Right lobe of liver (tissue), 6 donors: ENCODE data around the gene HOXB4. TPM values are rescaled to one million over a fixed set of nuclear protein-coding genes. Genes with fewer than 3 reads are reported as not detected.

Experiments used
- ATAC-seq, 4 donors: fragments of 200-7000 bp; cut with Tn5 transposase; one replicate each; pipeline ENCODE4 v1.9.1; 2020; ENCODE audit warnings: mild to moderate bottlenecking in 4 of 4, moderate library complexity in 4 of 4
- DNase-seq, 3 donors: peaks; one replicate each; pipeline ENCODE4 v3.0.0-alpha.2; 2020
- H3K27ac ChIP-seq, 3 donors: fragments of 200-600 bp; one replicate each; pipeline ENCODE4 v1.8.0; 2022
- H3K27me3 ChIP-seq, 2 donors: fragments of 200-600 bp; one replicate each; pipeline ENCODE4 v1.8.0; 2022
- H3K36me3 ChIP-seq, 4 donors: fragments of 200-600 bp; sonication (generic) in 1 of 4; one replicate each; pipeline versions ENCODE4 v1.5.1 to v1.8.0; 2017 to 2022; ENCODE audit warnings: control low read depth in 1 of 4
- H3K4me1 ChIP-seq, 4 donors: fragments of 200-600 bp; sonication (generic) in 1 of 4; one replicate each; pipeline versions ENCODE4 v1.5.1 to v1.8.0; 2017 to 2022; ENCODE audit warnings: control low read depth in 1 of 4
- H3K4me3 ChIP-seq, 3 donors: fragments of 200-600 bp; one replicate each; pipeline ENCODE4 v1.8.0; 2022
- H3K9me3 ChIP-seq, 4 donors: fragments of 200-600 bp; sonication (generic) in 1 of 4; one replicate each; pipeline versions ENCODE4 v1.5.1 to v1.8.0; 2017 to 2022; ENCODE audit warnings: control low read depth in 1 of 4
- CTCF ChIP-seq, 4 donors: fragments of 200-600 bp in 3 of 4; fragments of 450-650 bp in 1 of 4; IDR thresholded peaks; one replicate each; pipeline versions ENCODE4 v1.5.1 to v1.8.0; 2016 to 2022; ENCODE audit warnings: antibody characterized with exemption in 4 of 4, mild to moderate bottlenecking in 2 of 4
- POLR2A ChIP-seq: fragments of 450-650 bp; IDR thresholded peaks from one replicate; pipeline ENCODE4 v1.6.1; 2017; ENCODE audit warnings: antibody characterized with exemption, mild to moderate bottlenecking
- WGBS: methylation state at CpG from one replicate; pipeline ENCODE4 v1.1.6; 2018; ENCODE audit warnings: low coverage, low lambda C conversion rate; ENCODE audit not compliant: insufficient coverage; ENCODE audit errors: missing lambda C conversion rate; 5-methylcytosine and 5-hydroxymethylcytosine counted together
- intact Hi-C, 2 donors: fragments of 100-400 bp; cut with DNase I; formaldehyde crosslinking; loops; one replicate each; pipeline versions ENCODE4 v1.11.2 to v1.14.1; 2022
- total RNA-seq, 6 experiments: library from RNA; depleted of rRNA in 2 of 6; stranded (reverse); fragments of >200 nt in 2 of 6; fragmentation: NEBNext Ultra II Directional in 3 of 6; extraction: Animal tissue kit (Norgen Biotek cat#: 25700) in 3 of 6; gene quantifications; one replicate each; pipeline versions ENCODE4 v1.1.0 to v1.2.4, GENCODE V29; 2016 to 2023
- donor health status: DM: no; HTN: yes; CAD: no.
- donor health status: DM: no; HTN: no; CAD: no.
- donor health status: DM: no; HTN: no; CAD: no.
- donor health status: DM: no; HTN: yes; CAD: no.
- donor health status: DM: no; HTN: yes; CAD: no.

HOXB4 gene
- total RNA-seq, 6 experiments from 2014 or later = 0.31 to 1.1 (median 0.68) TPM

DNA sequence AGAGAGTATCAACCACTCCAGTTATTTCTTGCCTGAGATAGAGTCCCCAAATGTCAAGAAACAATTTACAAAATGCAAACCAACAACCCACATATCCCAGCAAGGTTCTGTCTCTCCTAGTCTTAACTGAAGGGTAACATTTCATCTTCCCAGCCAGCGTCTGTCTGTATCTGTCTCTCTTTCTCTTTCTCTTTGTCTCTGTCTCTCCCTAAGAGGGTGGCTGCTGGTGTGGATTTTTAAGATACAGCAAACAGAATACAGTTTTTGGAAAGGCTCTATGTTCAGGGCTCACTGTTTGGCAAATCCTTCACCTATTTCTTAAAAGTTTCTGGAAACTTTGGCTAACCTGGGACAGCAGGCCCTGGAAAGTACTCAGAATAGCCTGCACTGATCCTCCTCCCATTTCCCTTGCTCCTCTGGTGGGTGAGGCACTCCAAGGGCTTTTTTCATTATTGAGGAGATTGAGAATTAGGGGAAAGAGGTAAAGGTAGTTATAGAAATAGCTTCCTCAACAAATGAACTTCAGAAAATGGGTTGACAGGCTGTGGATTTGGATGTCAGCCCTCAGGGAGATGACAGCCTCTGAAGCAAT is 6.2 kb downstream of the HOXB4 start:
- Histone ChIP-seq H3K4me3 (no peak overlapping the region), H3K9me3 (no peaks in the 10 kb centered on the region), H3K27me3 (peaks cover 0 to 18% of the 10 kb centered on the region in 2 donors), H3K4me1 (peaks cover 0 to 7% (median 0%) of the 10 kb centered on the region in 4 donors), H3K27ac (peak overlapping the region in 2 of 3 donors; percentile 31 to 43), H3K36me3 (no peaks in the 10 kb centered on the region)
- no peak for TF ChIP-seq CTCF (IDR thresholded peaks at IDR 0.05)
- TF ChIP-seq POLR2A = no peak
- ATAC-seq = no peak
- 15% methylated on average over 1 of the region's 1 CpG for WGBS
- intact Hi-C loops = no loop called here
- no peak for DNase-seq

- Histone ChIP-seq H3K27me3 (peaks cover 0 to 11% of the 10 kb centered on the region in 2 donors), H3K27ac (peak overlapping the region; percentile 31 to 43 (median 33)), H3K9me3 (no peaks in the 10 kb centered on the region), H3K36me3 (no peaks in the 10 kb centered on the region), H3K4me3 (no peak overlapping the region), H3K4me1 (no peaks in the 10 kb centered on the region)
- TF ChIP-seq CTCF (IDR thresholded peaks at IDR 0.05) = no peak
- TF ChIP-seq POLR2A = no peak
- DNase-seq (no peak), ATAC-seq (no peak)
- 14% methylated on average over 21 of the region's 26 CpGs for WGBS
- intact Hi-C loops = no loop called here
Observed at GRCh38 chr17:48571024-48571818, 6.9 kb downstream of the HOXB4 start.

- Histone ChIP-seq H3K36me3 (no peaks in the 10 kb centered on the region), H3K27me3 (peaks cover 0 to 4% of the 10 kb centered on the region in 2 donors), H3K4me3 (no peak overlapping the region), H3K4me1 (no peaks in the 10 kb centered on the region), H3K9me3 (no peaks in the 10 kb centered on the region), H3K27ac (peak overlapping the region; percentile 21 to 43 (median 33))
- intact Hi-C loops = no loop called here
- ATAC-seq (peak; percentile 14 to 54 (median 48)), DNase-seq (no peak)
- TF ChIP-seq CTCF (IDR thresholded peaks at IDR 0.05) (no peak), POLR2A (no peak)
- WGBS = 9% methylated on average over 18 of the region's 19 CpGs
Observed at GRCh38 chr17:48570325-48571023, 7.7 kb downstream of the HOXB4 start.

DNA sequence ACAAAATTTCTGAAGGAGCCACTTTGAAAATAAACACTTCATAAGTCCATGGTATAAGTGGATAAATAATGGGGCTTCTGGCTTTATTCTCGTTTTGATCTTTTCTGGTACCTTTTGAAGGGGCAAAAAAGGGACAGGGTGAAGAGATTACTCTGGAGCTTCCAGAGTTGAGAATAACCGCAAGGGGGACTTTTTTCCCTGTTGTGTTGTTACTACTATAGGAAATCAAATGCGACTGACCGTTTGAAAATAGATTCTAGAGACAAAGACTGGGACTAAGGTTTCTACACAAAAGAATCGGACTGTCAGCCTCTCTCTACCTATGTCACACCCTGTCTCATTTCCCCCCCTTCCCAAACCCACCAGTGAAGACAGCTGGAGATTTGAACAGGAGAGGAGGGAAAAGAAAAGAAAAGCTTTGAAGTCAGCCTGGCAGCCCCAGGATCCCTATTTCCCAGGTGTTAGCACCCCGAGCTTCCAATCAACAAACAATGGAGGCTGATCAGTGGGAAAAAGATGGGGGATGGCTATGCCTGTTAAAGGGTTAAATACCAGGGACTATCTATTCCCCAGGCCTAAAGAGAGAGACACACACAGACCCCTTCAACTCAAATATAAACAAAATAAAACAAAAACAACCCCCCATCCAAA is 8.4 kb downstream of the HOXB4 start:
- ATAC-seq (no peak), DNase-seq (no peak)
- 17% methylated on average over 6 of the region's 6 CpGs for WGBS
- Histone ChIP-seq H3K27me3 (peaks cover 0 to 4% of the 10 kb centered on the region in 2 donors), H3K4me1 (no peaks in the 10 kb centered on the region), H3K36me3 (no peaks in the 10 kb centered on the region), H3K27ac (peak overlapping the region in 1 of 3 donors; percentile 42), H3K4me3 (no peak overlapping the region), H3K9me3 (no peaks in the 10 kb centered on the region)
- TF ChIP-seq POLR2A (no peak), CTCF (IDR thresholded peaks at IDR 0.05) (no peak)
- intact Hi-C loops = no loop called here
